Stimulated activated CD8-positive, alpha-beta memory T cell treated with anti-CD3 and anti-CD28 coated beads, Interleukin-7, amount 100 ng/mL, for 1 hour (primary cell): ENCODE measurements around the gene CIT.
"Not testable (repeated sequence)": the region's sequence is repeated elsewhere in the genome, so short reads cannot be mapped to it uniquely, and the experiment has no call there.

Source experiments
- DNase-seq, 2 donors: peaks; one replicate each; pipeline ENCODE4 v3.0.0-alpha.2; 2020; ENCODE audit warnings: low read depth in 2 of 2

Gene CIT

GRCh38 chr12:119740830-119741229 lies 136.3 kb downstream of the CIT start:
- no peak for DNase-seq

GRCh38 chr12:119735079-119735478 lies 142.0 kb downstream of the CIT start:
- DNase-seq: no peak

GRCh38 chr12:119730381-119730780 lies 146.7 kb downstream of the CIT start:
- DNase-seq: no peak

- DNase-seq: no peak
Measured at GRCh38 chr12:119729871-119730270, 147.2 kb downstream of the CIT start.

GRCh38 chr12:119728444-119728745 lies 148.7 kb downstream of the CIT start:
- DNase-seq: no peak

- no peak for DNase-seq
Measured at GRCh38 chr12:119727600-119728443, 149.3 kb downstream of the CIT start.

- no peak for DNase-seq
Measured at GRCh38 chr12:119725523-119725922, 151.6 kb downstream of the CIT start.

GRCh38 chr12:119721306-119721705 lies 155.8 kb downstream of the CIT start:
- no peak for DNase-seq

GRCh38 chr12:119720349-119720748 lies 156.8 kb downstream of the CIT start:
- DNase-seq: no peak

GRCh38 chr12:119718141-119718540 lies 159.0 kb downstream of the CIT start:
- no peak for DNase-seq

- DNase-seq: no peak
Measured at GRCh38 chr12:119715268-119715620, 161.9 kb downstream of the CIT start.

- no peak for DNase-seq
Measured at GRCh38 chr12:119714614-119715267, 162.4 kb downstream of the CIT start.

- no peak for DNase-seq
Measured at GRCh38 chr12:119713551-119714031, 163.5 kb downstream of the CIT start.

GRCh38 chr12:119712721-119713120 lies 164.4 kb downstream of the CIT start:
- DNase-seq: no peak

- no peak for DNase-seq
Measured at GRCh38 chr12:119711693-119712092, 165.4 kb downstream of the CIT start.

- no peak for DNase-seq
Measured at GRCh38 chr12:119710965-119711551, 166.1 kb downstream of the CIT start.

GRCh38 chr12:119710374-119710964 lies 166.7 kb downstream of the CIT start:
- DNase-seq: no peak

GRCh38 chr12:119706427-119706826 lies 170.7 kb downstream of the CIT start:
- DNase-seq: not testable (repeated sequence)

GRCh38 chr12:119705182-119705581 lies 171.9 kb downstream of the CIT start:
- DNase-seq: no peak

- DNase-seq: no peak
Measured at GRCh38 chr12:119704065-119704747, 172.9 kb downstream of the CIT start.

- DNase-seq: no peak
Measured at GRCh38 chr12:119700078-119700477, 177.0 kb downstream of the CIT start.

GRCh38 chr12:119699199-119699760 lies 177.8 kb downstream of the CIT start:
- no peak for DNase-seq
